Activated gamma-delta T cell (primary cell): Measurements from ENCODE around the gene CORO7.

Experiments
- DNase-seq: peaks from one replicate; lab custom pipeline; 2025; lab: John Stamatoyannopoulos, UW

The CORO7 gene

GRCh38 chr16:4384509-4384942 lies 31.9 kb downstream of the CORO7 start:
- no peak for DNase-seq

GRCh38 chr16:4383591-4384444 lies 32.6 kb downstream of the CORO7 start:
- no peak for DNase-seq

- no peak for DNase-seq
Measured at GRCh38 chr16:4382795-4383357, 33.5 kb downstream of the CORO7 start.

DNA sequence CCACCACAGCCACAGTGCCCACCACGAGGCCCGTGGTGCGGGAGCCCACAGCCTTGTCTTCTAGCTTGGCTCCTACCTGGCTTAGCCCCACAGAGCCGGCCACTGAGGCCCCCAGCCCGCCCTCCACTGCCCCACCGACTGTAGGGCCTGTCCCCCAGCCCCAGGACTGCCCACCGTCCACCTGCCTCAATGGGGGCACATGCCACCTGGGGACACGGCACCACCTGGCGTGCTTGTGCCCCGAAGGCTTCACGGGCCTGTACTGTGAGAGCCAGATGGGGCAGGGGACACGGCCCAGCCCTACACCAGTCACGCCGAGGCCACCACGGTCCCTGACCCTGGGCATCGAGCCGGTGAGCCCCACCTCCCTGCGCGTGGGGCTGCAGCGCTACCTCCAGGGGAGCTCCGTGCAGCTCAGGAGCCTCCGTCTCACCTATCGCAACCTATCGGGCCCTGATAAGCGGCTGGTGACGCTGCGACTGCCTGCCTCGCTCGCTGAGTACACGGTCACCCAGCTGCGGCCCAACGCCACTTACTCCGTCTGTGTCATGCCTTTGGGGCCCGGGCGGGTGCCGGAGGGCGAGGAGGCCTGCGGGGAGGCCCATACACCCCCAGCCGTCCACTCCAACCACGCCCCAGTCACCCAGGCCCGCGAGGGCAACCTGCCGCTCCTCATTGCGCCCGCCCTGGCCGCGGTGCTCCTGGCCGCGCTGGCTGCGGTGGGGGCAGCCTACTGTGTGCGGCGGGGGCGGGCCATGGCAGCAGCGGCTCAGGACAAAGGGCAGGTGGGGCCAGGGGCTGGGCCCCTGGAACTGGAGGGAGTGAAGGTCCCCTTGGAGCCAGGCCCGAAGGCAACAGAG lies 34.2 kb downstream of the CORO7 start:
- DNase-seq, result no peak

DNA sequence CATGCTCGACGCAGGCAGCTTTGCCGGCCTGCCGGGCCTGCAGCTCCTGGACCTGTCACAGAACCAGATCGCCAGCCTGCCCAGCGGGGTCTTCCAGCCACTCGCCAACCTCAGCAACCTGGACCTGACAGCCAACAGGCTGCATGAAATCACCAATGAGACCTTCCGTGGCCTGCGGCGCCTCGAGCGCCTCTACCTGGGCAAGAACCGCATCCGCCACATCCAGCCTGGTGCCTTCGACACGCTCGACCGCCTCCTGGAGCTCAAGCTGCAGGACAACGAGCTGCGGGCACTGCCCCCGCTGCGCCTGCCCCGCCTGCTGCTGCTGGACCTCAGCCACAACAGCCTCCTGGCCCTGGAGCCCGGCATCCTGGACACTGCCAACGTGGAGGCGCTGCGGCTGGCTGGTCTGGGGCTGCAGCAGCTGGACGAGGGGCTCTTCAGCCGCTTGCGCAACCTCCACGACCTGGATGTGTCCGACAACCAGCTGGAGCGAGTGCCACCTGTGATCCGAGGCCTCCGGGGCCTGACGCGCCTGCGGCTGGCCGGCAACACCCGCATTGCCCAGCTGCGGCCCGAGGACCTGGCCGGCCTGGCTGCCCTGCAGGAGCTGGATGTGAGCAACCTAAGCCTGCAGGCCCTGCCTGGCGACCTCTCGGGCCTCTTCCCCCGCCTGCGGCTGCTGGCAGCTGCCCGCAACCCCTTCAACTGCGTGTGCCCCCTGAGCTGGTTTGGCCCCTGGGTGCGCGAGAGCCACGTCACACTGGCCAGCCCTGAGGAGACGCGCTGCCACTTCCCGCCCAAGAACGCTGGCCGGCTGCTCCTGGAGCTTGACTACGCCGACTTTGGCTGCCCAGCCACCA lies 35.1 kb downstream of the CORO7 start:
- DNase-seq, result no peak

DNA sequence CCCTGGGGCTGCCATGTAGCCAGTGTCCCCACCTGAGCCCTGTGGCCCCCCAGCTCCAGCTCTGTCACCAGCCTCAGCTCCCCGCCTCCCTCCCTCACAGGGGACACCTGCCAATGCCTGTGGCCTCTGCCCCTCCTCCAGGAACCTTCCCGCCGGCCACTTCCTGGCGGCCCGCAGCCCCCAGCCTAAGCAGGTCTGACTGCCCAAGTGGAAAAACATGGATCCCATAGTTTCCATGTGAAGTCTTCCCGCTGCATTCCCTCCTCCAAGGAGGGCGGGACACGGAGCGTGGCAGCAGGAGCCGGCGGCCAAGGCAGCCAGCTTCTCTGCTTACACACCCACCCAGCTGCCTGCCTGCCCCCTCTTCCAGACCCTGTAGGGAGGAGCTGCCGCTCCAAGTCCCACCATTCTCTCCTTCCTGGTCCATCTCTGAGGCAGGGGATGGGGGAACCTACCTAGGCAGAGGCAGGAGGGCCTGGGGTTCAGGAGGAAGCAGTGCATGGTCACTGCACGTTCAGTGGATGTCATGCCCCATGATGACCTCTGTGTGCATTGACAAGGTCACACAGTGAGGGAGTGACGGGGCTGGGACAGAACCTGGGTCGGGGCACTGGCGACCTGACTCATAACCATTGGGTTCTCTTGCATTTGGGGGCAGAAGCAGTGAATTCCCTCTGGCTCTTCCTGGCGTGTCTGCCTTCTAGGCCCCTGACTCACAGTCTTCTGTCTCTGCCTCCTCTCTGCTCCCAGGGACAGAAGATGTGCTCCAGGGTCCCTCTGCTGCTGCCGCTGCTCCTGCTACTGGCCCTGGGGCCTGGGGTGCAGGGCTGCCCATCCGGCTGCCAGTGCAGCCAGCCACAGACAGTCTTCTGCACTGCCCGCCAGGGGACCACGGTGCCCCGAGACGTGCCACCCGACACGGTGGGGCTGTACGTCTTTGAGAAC lies 36.0 kb downstream of the CORO7 start:
- no peak for DNase-seq

GRCh38 chr16:4378999-4379690 lies 37.3 kb downstream of the CORO7 start:
- no peak for DNase-seq

DNA sequence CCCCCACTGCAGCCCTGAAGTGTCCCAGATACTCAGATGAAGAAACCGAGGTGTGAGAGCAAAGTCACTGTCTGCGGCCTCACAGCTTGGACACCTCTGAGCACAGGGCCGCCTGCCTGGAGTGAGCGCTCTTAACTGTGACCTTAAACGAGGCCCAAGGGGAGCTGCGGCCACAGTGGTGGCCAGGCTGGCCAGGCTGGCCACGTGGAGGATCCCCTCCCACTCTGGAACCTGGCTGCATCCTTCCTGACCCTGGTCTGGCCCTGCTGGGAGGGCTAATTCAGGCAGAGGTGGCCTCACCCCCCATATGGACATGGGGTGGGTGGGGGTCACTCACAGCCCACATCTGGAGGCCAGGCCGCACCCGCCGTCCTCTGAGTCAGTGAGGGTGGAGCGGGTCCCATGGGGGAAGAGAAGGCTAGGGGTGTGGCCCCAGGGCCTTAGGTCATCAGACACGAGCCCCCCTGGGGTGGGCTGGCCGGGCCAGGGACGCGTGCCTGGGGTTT lies 38.2 kb downstream of the CORO7 start:
- DNase-seq, result no peak

DNA sequence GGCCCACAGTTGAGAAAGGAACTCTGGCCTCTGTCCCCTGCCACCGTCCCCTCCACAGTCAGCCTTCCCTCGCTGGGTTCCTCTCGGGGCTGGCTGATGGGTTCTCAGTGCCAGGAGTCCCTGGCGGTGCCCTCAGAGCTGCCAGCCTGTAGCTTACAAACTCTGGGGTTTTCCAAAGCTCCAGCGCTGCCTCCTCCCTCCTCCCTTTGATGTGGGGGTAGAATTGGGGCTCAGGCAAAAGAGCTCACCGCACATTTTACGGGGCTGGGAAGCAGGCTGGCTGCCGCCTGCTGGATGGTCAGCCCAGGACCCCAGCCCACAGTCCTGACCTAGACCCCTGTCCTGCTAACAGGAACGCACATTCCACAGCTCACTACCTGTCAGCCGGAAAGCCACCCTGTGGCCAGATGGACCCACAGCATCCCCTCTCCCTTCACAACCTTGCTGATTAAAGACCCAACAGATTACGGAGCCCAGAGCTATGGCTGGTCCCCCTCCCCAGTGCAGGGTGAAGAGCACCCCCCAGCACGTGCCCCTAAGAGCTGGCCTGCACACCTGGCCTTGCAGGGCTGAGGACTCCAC lies 38.7 kb downstream of the CORO7 start:
- DNase-seq, result no peak

DNA sequence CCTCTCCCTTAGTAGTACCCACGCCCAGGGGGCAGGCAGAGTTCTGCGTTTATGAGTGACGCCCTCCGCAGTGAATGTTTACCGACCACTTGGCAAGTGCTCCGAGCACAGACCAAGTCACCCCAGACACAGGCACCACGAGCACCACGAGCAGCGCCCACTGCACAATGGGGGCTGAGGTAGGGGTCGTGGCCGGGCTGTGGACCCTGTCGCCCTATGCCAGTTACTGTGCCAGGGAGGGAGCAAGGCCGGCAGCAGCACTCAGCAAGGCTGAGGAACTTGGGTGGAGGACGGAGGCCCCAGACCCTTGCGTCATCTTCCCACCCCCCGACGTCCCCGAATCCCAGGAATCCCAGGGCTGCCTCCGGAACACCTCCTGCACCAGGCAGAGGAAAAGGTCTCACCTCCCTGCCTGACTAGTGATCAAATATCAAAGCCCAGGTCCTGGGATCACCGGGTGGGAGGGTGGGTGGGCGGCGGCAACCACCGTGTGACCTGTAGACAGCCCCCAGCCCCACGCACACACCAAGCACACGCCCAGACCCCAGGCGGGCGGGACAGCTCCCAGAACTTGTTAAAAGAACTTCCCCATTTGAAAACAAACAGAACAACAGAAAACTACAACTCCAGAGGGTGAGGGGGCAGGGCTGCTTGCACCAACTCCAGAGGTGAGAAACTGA lies 39.4 kb downstream of the CORO7 start:
- DNase-seq, result no peak

DNA sequence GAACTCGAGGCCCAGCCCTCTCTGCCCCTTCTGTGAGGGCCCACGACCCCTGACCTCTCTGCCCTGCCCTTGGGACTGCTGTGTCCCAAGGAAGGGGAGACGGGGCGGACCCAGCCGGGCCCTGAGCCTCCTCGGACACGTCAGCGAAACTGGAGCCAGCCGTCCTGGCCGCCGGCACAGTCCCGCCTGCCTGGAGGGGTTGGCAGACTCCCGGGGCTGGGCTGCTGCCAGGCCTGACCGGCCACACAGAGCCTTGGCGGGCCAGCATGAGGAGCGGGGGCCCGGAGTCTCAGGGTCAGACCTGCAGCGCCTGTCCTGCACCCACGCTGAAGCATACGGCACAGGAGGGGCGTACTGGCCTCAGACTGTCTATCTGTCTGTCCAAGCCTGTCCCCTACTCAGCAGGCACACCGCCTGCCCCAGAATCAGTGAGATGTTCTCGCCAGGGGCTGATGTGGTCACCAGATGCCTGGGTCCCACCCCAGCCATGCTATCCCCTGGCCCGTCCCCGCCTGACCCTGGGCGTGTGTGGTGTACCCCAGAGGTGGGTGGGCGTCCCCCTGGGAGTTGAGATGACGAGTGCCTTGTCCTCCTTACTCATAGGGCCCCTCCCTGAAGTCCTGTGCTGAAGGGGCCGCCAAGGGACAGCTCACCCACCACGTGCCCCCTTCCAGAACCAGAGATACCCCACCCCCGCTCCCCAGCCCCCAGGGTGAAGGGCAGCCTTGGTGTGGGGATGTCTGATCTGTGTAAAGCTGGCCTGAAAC lies 40.1 kb downstream of the CORO7 start:
- DNase-seq, result no peak

- no peak for DNase-seq
Measured at GRCh38 chr16:4375717-4376116, 40.7 kb downstream of the CORO7 start.

DNA sequence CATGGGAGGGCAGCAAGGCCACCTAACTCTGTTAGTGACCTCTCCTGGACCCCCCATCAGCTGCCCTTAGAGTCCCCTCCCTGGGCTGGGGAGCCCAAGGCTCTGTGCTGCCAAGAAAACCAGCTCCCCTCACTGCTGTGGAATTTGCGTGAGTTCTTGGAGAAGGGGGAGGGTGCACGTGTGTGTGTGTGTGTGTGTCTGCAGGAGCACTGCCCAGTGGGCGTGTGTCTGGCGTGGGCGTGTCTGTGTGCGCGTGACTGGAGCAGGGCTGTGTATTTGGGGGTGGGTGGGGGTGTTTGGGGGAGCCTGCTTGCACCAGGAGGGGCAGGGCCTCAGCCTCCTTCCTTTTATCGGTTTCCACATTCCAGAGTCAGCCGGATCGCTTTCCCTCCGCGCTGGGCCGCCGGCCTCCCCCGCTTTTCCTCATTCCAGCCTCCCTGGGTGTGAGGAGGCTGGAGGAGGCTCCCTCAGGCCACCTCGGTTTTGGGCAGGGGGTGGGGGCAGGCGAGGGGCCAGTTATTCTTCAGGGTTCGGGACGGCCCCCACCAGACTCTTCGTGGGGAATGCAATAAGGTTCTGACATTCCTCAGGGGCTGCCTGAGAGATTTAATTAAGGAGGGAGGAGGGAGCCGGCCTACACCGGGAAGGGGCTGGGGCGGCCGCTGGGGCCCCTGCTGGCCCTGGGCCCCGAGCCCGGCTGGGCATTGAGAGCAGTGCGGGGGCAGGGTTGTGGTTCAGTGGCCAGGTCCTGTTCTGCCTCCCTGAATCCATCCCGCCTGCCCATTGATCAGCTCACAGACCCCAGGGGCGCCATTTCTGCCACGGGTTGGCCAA lies 42.3 kb downstream of the CORO7 start:
- no peak for DNase-seq

DNA sequence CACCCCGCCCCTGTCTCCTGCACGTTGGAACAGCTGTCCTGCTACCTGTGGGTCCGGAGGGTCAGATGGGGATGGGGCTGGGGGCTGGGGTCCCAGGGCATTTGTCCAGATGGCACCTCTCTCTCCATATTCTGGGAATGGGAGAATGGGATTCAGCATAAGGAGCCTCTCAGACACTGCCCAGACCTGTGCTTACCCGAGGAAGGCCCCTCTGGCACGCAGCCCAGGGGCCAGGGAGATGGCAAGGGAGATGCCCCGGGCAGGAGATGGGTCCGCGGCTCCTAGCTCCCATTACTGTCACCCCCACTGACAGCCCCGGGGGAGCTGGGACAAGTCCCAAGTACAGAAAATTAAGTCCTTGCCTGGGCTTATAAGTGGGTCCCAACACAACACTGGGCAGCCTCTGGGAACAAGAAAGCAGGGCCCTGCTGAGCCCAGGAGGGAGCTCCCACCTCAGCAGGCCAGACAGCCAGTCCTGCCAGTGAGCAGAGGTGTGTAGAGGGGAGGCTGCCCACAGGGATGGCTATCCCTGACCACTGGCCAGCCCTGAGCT lies 43.0 kb downstream of the CORO7 start:
- DNase-seq, result no peak

DNA sequence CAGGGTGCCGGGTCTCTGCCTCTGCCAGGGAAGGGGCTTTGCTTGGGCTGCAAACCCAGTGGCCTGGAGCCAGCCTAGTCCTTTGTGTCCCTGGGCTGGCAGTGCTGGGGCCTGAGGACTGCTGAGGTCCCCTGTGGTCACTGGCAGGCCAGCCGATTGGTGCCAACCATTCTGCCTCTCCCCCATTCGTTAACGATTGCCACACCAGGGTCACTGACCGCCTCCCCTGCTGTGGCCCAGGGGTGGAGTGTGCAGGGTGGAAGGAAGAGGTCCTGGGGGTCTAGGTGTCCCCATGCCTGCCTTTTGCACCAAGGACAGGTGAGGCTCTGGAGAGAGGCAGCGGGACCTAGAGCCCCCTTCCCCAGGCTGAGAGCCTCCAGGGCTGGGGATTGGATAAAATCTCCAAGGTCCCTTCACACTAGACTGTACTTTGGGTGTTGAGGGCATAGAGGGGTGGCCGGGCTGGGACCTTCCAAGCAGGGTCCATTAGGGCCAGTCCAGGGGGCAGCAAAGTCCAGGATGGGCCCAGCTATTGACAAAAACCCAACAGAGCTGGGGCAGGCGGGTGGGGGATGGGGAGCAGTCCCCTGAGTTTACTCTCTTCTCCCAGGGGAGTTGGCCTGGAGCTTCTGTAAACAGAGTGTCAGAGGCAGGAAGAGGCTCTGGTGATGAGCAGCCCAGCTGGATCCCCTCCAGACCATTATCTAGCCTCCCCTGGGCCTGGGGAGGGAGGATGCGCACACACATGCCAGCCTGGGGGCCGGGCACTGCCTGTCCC lies 43.6 kb downstream of the CORO7 start:
- no peak for DNase-seq

DNA sequence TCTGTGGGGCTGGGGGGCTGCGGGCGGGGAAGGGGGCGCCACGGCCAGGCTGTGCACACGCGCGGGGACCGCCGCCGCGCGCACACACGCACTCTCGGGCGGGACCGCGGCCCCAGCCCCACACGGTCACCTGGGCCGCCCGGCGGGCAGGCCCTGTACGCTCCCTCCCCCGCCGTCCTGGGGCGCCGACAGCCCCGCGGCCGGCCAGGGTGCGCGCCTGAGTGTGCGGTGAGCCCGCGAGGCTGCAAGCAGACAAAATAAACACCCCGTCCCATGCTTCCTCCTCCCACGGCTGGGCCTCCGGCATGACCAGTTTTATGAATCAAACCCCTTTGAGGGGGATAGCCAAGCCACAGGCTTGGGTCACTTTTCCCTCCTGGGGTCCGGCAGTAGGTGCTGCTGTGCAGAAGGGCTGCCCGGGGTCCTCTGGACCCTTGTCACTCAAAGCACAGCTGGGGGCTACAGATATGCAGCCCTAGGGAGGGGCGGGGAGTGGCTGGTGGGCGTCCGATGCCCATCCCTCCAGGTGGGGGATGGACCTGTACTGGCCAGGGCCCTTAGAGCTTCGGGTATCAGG lies 44.3 kb downstream of the CORO7 start:
- no peak for DNase-seq
